DND-41 (cell line): Measurements from ENCODE around the gene ZNF337.

Experiments used
- EZH2 ChIP-seq: IDR thresholded peaks from 3 replicates; pipeline ENCODE4 v1.6.1; 2012; ENCODE audit warnings: borderline replicate concordance, low read depth, mild to moderate bottlenecking, moderate library complexity, low read length, inconsistent platforms; ENCODE audit not compliant: severe bottlenecking
- TF ChIP-seq, protein P1 (sequence below): IDR thresholded peaks from 2 replicates; pipeline ENCODE4 v1.5.1; 2012; ENCODE audit warnings: borderline replicate concordance, low read length, moderate library complexity, mild to moderate bottlenecking; ENCODE audit not compliant: poor library complexity, severe bottlenecking; ENCODE audit errors: extremely low read depth

DNA sequence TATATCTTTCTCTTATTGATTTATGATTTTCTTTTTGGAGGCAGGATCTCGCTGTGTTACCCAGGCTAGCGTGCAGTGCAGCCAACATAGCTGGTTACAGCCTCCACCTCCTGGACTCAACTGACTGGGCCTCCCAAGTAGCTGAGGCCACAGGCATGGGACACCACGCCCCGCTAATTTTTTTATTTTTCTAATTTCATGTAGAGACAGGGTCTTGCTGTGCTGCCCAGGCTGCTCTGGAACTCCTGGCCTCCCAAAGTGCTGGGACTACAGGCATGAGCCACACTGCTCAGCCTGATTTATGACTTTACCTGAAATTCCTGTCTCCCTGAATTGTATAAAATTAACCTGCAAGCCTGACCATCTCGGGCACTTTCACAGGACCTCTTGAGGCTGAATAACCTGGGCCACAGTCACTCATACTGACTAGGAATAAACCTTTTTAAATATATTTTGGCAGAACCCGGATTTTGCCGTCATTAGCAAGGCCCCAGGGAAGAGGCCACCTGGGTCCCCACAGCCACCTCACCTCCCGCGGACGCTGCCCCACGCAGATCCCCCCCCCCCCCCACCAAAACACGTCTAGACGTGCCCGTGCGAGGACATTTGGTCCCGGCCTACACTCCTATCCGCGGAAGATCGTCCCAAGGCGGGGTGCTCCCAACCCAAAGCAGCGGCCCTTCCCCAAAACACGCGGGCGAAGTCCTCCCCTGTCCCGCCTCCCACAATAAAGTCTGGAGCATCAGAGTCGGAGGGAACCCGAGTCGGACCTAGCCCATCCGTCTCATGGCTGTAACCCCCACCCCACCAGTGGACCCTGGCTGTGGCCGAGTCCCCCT lies 902 bp downstream of the ZNF337 start:
- TF ChIP-seq, protein P1, sequence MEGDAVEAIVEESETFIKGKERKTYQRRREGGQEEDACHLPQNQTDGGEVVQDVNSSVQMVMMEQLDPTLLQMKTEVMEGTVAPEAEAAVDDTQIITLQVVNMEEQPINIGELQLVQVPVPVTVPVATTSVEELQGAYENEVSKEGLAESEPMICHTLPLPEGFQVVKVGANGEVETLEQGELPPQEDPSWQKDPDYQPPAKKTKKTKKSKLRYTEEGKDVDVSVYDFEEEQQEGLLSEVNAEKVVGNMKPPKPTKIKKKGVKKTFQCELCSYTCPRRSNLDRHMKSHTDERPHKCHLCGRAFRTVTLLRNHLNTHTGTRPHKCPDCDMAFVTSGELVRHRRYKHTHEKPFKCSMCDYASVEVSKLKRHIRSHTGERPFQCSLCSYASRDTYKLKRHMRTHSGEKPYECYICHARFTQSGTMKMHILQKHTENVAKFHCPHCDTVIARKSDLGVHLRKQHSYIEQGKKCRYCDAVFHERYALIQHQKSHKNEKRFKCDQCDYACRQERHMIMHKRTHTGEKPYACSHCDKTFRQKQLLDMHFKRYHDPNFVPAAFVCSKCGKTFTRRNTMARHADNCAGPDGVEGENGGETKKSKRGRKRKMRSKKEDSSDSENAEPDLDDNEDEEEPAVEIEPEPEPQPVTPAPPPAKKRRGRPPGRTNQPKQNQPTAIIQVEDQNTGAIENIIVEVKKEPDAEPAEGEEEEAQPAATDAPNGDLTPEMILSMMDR, result no peak
- no peak for TF ChIP-seq EZH2
